ENCODE results near the gene EPN1. TPM values are rescaled to one million over a fixed set of nuclear protein-coding genes. Genes with fewer than 3 reads are reported as not detected.
A peak's percentile ranks its signal among the peaks of the same experiment; 100 is the strongest.

Gene EPN1
- total RNA-seq, 3 donors from 2014 or later (not counting 1 experiment from before 2014, with no cell fraction given) = 47.6 to 56.4 (median 51.8) TPM

DNA sequence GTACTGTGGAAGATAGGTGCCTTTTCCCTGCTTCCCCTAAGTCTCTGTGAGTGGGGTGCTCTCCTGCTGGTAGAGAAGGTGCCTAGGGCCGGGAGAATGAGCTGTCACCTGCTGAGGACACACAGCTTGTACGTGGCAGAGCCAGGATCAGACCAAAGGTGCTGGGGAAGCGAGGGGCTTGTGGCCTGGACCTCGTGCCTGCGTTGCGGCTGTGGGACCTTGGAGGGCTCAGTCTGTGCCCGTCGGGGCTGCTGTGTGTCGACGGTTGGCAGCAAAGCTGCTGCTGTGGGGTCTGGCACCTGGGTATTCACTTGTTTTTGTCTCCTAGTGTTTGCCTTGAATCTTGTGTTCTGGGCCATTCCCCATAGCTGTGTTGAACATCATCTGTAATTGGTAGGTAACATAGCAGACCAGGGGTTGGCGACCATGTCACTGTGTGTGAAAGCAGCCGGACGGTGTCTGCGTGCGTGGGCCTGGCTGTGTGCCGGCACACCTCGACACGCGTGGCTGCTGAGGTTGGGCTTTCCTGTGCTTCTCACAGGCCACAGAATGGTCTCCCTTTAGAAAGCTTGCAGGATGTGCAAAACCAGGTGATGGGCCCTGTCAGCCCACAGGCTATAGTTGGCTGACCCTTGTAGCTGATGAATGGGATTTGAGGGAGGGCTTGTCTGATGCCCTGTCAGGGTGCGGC, 11.0 kb upstream of the EPN1 start:
- Histone ChIP-seq H3K4me3 (ENCODE audit: low read length) (no peak overlapping the region), H3K9me3 (ENCODE audit: control insufficient read depth, insufficient read depth, low read length) (no peaks in the 10 kb centered on the region), H3K27me3 (ENCODE audit: control insufficient read depth, insufficient read depth, low read length) (no peaks in the 10 kb centered on the region), H3K27ac (ENCODE audit: low read length) (no peak overlapping the region), H3K36me3 (ENCODE audit: control insufficient read depth, insufficient read depth, low read length) (peaks cover 85% of the 10 kb centered on the region), H3K4me1 (ENCODE audit: control insufficient read depth, insufficient read depth, low read length) (peaks cover 20% of the 10 kb centered on the region)
- Mint-ChIP-seq H3K9me3 (no peaks in the 10 kb centered on the region), H3K36me3 (peaks cover 8% of the 10 kb centered on the region), H3K27me3 (ENCODE audit: low read depth in 2 of 2) (no peaks in the 10 kb centered on the region), H3K27ac (peak overlapping the region; percentile 21 to 52), H3K4me1 (peaks cover 15 to 44% of the 10 kb centered on the region in 2 donors), H3K4me3 (no peak overlapping the region)
- 82% methylated on average over 20 of the region's 20 CpGs for WGBS (ENCODE audit: insufficient coverage)
- TF ChIP-seq, protein P1, sequence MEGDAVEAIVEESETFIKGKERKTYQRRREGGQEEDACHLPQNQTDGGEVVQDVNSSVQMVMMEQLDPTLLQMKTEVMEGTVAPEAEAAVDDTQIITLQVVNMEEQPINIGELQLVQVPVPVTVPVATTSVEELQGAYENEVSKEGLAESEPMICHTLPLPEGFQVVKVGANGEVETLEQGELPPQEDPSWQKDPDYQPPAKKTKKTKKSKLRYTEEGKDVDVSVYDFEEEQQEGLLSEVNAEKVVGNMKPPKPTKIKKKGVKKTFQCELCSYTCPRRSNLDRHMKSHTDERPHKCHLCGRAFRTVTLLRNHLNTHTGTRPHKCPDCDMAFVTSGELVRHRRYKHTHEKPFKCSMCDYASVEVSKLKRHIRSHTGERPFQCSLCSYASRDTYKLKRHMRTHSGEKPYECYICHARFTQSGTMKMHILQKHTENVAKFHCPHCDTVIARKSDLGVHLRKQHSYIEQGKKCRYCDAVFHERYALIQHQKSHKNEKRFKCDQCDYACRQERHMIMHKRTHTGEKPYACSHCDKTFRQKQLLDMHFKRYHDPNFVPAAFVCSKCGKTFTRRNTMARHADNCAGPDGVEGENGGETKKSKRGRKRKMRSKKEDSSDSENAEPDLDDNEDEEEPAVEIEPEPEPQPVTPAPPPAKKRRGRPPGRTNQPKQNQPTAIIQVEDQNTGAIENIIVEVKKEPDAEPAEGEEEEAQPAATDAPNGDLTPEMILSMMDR (IDR thresholded peaks at IDR 0.05) = no peak
- intact Hi-C loops (cut with micrococcal nuclease) = no loop called here
- no peak for DNase-seq
- peak in 1 of 3 donors; percentile 7 for ATAC-seq

GRCh38 chr19:55666343-55667005, 8.6 kb upstream of the EPN1 start:
- H3K4me1 Mint-ChIP-seq = peaks cover 15 to 42% of the 10 kb centered on the region in 2 donors
- H3K4me3 ChIP-seq (ENCODE audit: low read length) = no peak overlapping the region
- no peaks in the 10 kb centered on the region for H3K9me3 Mint-ChIP-seq
- peaks cover 8% of the 10 kb centered on the region for H3K36me3 Mint-ChIP-seq
- no peak overlapping the region for H3K27ac Mint-ChIP-seq
- no peak for ATAC-seq
- H3K27me3 ChIP-seq (ENCODE audit: control insufficient read depth, insufficient read depth, low read length) = no peaks in the 10 kb centered on the region
- intact Hi-C loops (cut with micrococcal nuclease) = no loop called here
- peaks cover 81% of the 10 kb centered on the region for H3K36me3 ChIP-seq (ENCODE audit: control insufficient read depth, insufficient read depth, low read length)
- no peaks in the 10 kb centered on the region for H3K9me3 ChIP-seq (ENCODE audit: control insufficient read depth, insufficient read depth, low read length)
- H3K27ac ChIP-seq (ENCODE audit: low read length) = no peak overlapping the region
- peaks cover 9% of the 10 kb centered on the region for H3K4me1 ChIP-seq (ENCODE audit: control insufficient read depth, insufficient read depth, low read length)
- no peak overlapping the region for H3K4me3 Mint-ChIP-seq
- no peaks in the 10 kb centered on the region for H3K27me3 Mint-ChIP-seq (ENCODE audit: low read depth in 2 of 2)
- TF ChIP-seq, protein P1 (IDR thresholded peaks at IDR 0.05) = no peak
- no peak for DNase-seq
- 90% methylated on average over 12 of the region's 12 CpGs for WGBS (ENCODE audit: insufficient coverage)

- Histone ChIP-seq H3K27ac (ENCODE audit: low read length) (no peak overlapping the region), H3K36me3 (ENCODE audit: control insufficient read depth, insufficient read depth, low read length) (peaks cover 76% of the 10 kb centered on the region), H3K4me1 (ENCODE audit: control insufficient read depth, insufficient read depth, low read length) (peaks cover 9% of the 10 kb centered on the region), H3K9me3 (ENCODE audit: control insufficient read depth, insufficient read depth, low read length) (no peaks in the 10 kb centered on the region), H3K27me3 (ENCODE audit: control insufficient read depth, insufficient read depth, low read length) (no peaks in the 10 kb centered on the region), H3K4me3 (ENCODE audit: low read length) (no peak overlapping the region)
- TF ChIP-seq, protein P1 (IDR thresholded peaks at IDR 0.05) = no peak
- DNase-seq (no peak), ATAC-seq (no peak)
- 98% methylated on average over 2 of the region's 4 CpGs for WGBS (ENCODE audit: insufficient coverage)
- H3K9me3 Mint-ChIP-seq = no peaks in the 10 kb centered on the region
- H3K4me1 Mint-ChIP-seq = peaks cover 14 to 40% of the 10 kb centered on the region in 2 donors
- no peak overlapping the region for H3K4me3 Mint-ChIP-seq
- no peak overlapping the region for H3K27ac Mint-ChIP-seq
- H3K27me3 Mint-ChIP-seq (ENCODE audit: low read depth in 2 of 2) = no peaks in the 10 kb centered on the region
- H3K36me3 Mint-ChIP-seq = peaks cover 3% of the 10 kb centered on the region
- intact Hi-C loops (cut with micrococcal nuclease) = no loop called here
Observed at GRCh38 chr19:55667006-55667381, 8.0 kb upstream of the EPN1 start.

Data from natural killer cell (primary cell).